Karpas-422 (cell line): ENCODE measurements around the gene UBP1. TPM values are rescaled to one million over a fixed set of nuclear protein-coding genes. Genes with fewer than 3 reads are reported as not detected.
A peak's percentile ranks its signal among the peaks of the same experiment; 100 is the strongest.

Source experiments
- DNase-seq: peaks from one replicate; pipeline ENCODE4 v3.0.0-alpha.2; 2015
- H2AFZ ChIP-seq: fragments of 200-600 bp; sonication (generic); 2 replicates; pipeline ENCODE4 v1.6.1; 2014; ENCODE audit warnings: antibody characterized with exemption, low read length, mixed read lengths
- H3K27ac ChIP-seq: fragments of 200-600 bp; sonication (generic); 2 replicates; pipeline ENCODE4 v1.5.1; 2014; ENCODE audit warnings: mild to moderate bottlenecking, low read length, moderate library complexity
- H3K27me3 ChIP-seq: fragments of 200-600 bp; sonication (generic); 2 replicates; pipeline ENCODE4 v1.6.1; 2014; ENCODE audit warnings: low read length, mixed read lengths
- H3K36me3 ChIP-seq: fragments of 200-600 bp; sonication (generic); 2 replicates; pipeline ENCODE4 v1.6.1; 2014; ENCODE audit warnings: low read length, mixed read lengths; ENCODE audit not compliant: insufficient read depth
- H3K4me1 ChIP-seq: fragments of 200-600 bp; sonication (generic); 2 replicates; pipeline ENCODE4 v1.6.1; 2014; ENCODE audit warnings: mild to moderate bottlenecking, low read length, mixed read lengths
- H3K4me2 ChIP-seq: fragments of 200-600 bp; sonication (generic); 2 replicates; pipeline ENCODE4 v1.6.1; 2014; ENCODE audit warnings: low read length, low read depth, mild to moderate bottlenecking; ENCODE audit not compliant: poor library complexity, severe bottlenecking
- H3K4me3 ChIP-seq: fragments of 200-600 bp; sonication (generic); 2 replicates; pipeline ENCODE4 v1.5.1; 2014; ENCODE audit warnings: mild to moderate bottlenecking, antibody characterized with exemption, low read length, mixed read lengths
- H3K79me2 ChIP-seq: fragments of 200-600 bp; sonication (generic); 2 replicates; pipeline ENCODE4 v1.6.1; 2014; ENCODE audit warnings: mild to moderate bottlenecking, low read length, mixed read lengths
- H3K9ac ChIP-seq: fragments of 200-600 bp; sonication (generic); 2 replicates; pipeline ENCODE4 v1.6.0; 2014; ENCODE audit warnings: low read length
- H3K9me2 ChIP-seq: fragments of 200-600 bp; sonication (generic), shearing (Covaris generic); replicated peaks from 2 replicates; pipeline ENCODE4 v1.6.0; 2014; ENCODE audit warnings: mild to moderate bottlenecking, low read length, moderate library complexity; ENCODE audit not compliant: insufficient read depth
- H3K9me3 ChIP-seq: fragments of 300-700, 200-600 bp; sonication (generic); 2 replicates; pipeline ENCODE4 v1.6.1; 2014; ENCODE audit warnings: low read length, mixed read lengths
- H4K20me1 ChIP-seq: fragments of 200-600 bp; sonication (generic); 2 replicates; pipeline ENCODE4 v1.6.1; 2014; ENCODE audit warnings: mild to moderate bottlenecking, antibody characterized with exemption, low read length, low read depth; ENCODE audit not compliant: insufficient read depth
- total RNA-seq: library from RNA; depleted of rRNA; stranded (reverse); fragments of >200 nt; shearing (Covaris generic); gene quantifications from 2 replicates; pipeline ENCODE4 v1.2.3, GENCODE V29; 2014; ENCODE audit warnings: low replicate concordance

The UBP1 gene
- total RNA-seq, 1 experiment from 2014 or later: 95.7 TPM

- Histone ChIP-seq H3K9ac (peak overlapping the region; percentile 96), H3K36me3 (no peaks in the 10 kb centered on the region), H3K27ac (peak overlapping the region; percentile 98), H3K27me3 (no peaks in the 10 kb centered on the region), H2AFZ (no peak overlapping the region; the same call in 1 of the 2 replicates), H3K4me2 (peak overlapping the region; percentile 86), H3K4me1 (peaks cover 31% of the 10 kb centered on the region), H4K20me1 (peaks cover 30% of the 10 kb centered on the region), H3K9me2 (no peaks in the 10 kb centered on the region), H3K4me3 (peak overlapping the region; percentile 88), H3K9me3 (no peaks in the 10 kb centered on the region), H3K79me2 (peaks cover 35% of the 10 kb centered on the region)
- peak; percentile 80 for DNase-seq
Measured at GRCh38 chr3:33441225-33441976, 1.2 kb upstream of the UBP1 start.

GRCh38 chr3:33439546-33440327 lies 468 bp downstream of the UBP1 start:
- Histone ChIP-seq H3K4me2 (peak overlapping the region; percentile 83), H4K20me1 (peaks cover 45% of the 10 kb centered on the region), H3K4me3 (peak overlapping the region; percentile 94), H3K9me3 (no peaks in the 10 kb centered on the region), H3K36me3 (no peaks in the 10 kb centered on the region), H3K27me3 (no peaks in the 10 kb centered on the region), H3K79me2 (peaks cover 51% of the 10 kb centered on the region), H3K9ac (peak overlapping the region; percentile 96), H2AFZ (no peak overlapping the region), H3K4me1 (peaks cover 47% of the 10 kb centered on the region), H3K9me2 (no peaks in the 10 kb centered on the region), H3K27ac (peak overlapping the region; percentile 78)
- peak; percentile 76 for DNase-seq

- no peaks in the 10 kb centered on the region for H3K9me2 ChIP-seq
- peak overlapping the region; percentile 94 for H3K4me3 ChIP-seq
- no peaks in the 10 kb centered on the region for H3K27me3 ChIP-seq
- peaks cover 51% of the 10 kb centered on the region for H3K4me1 ChIP-seq
- peak overlapping the region; percentile 78 for H3K27ac ChIP-seq
- H3K9ac ChIP-seq: peak overlapping the region; percentile 96
- peak overlapping the region; percentile 83 for H3K4me2 ChIP-seq
- H4K20me1 ChIP-seq: peaks cover 46% of the 10 kb centered on the region
- H3K79me2 ChIP-seq: peaks cover 59% of the 10 kb centered on the region
- no peaks in the 10 kb centered on the region for H3K9me3 ChIP-seq
- DNase-seq: peak; percentile 58
- no peak overlapping the region for H2AFZ ChIP-seq
- no peaks in the 10 kb centered on the region for H3K36me3 ChIP-seq
Measured at GRCh38 chr3:33438881-33439545, 1.2 kb downstream of the UBP1 start.

DNA sequence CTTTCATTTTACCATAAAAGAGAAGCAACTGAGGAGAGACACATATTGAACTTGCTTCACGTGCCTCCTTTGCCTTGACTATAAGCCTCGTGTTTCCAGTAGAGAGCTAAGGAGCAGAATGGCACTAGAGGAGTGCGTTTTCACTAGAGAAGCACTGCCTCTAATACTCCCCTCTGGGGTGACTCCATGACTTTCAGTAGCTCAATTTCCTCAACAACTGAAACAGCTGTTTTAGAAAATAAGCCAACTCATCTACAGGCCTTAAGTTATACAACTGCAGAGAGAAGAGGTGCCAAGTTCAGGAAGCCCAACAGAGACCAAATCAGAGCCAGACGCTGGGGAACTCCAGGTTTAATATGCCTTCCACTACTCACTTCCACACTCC lies 1.9 kb downstream of the UBP1 start:
- peak overlapping the region; percentile 96 for H3K9ac ChIP-seq
- peaks cover 57% of the 10 kb centered on the region for H3K4me1 ChIP-seq
- peak overlapping the region; percentile 83 for H3K4me2 ChIP-seq
- H3K79me2 ChIP-seq: peaks cover 66% of the 10 kb centered on the region
- no peaks in the 10 kb centered on the region for H3K9me2 ChIP-seq
- H3K27ac ChIP-seq: peak overlapping the region; percentile 78
- H3K4me3 ChIP-seq: peak overlapping the region; percentile 94
- DNase-seq: peak; percentile 67
- H3K9me3 ChIP-seq: no peaks in the 10 kb centered on the region
- H3K36me3 ChIP-seq: no peaks in the 10 kb centered on the region
- no peaks in the 10 kb centered on the region for H3K27me3 ChIP-seq
- no peak overlapping the region for H2AFZ ChIP-seq
- H4K20me1 ChIP-seq: peaks cover 46% of the 10 kb centered on the region

- H3K9me3 ChIP-seq: no peaks in the 10 kb centered on the region
- H3K4me3 ChIP-seq: peak overlapping the region; percentile 94
Measured at GRCh38 chr3:33437556-33438283, 2.5 kb downstream of the UBP1 start.

GRCh38 chr3:33433843-33434242 lies 6.4 kb downstream of the UBP1 start:
- Histone ChIP-seq H3K4me1 (peaks cover 81% of the 10 kb centered on the region), H3K4me2 (no peak overlapping the region), H3K9me3 (no peaks in the 10 kb centered on the region), H3K27me3 (no peaks in the 10 kb centered on the region), H4K20me1 (peaks cover 78% of the 10 kb centered on the region), H3K9me2 (no peaks in the 10 kb centered on the region), H3K27ac (no peak overlapping the region), H3K9ac (no peak overlapping the region), H3K4me3 (no peak overlapping the region), H3K79me2 (peaks cover 100% of the 10 kb centered on the region), H2AFZ (no peak overlapping the region), H3K36me3 (no peaks in the 10 kb centered on the region)
- no peak for DNase-seq

More at GRCh38 chr3:33437556-33438283, 2.5 kb downstream of the UBP1 start:
- Histone ChIP-seq H3K27ac (peak overlapping the region; percentile 78; the same call in 1 of the 2 replicates), H3K9ac (peak overlapping the region; percentile 96), H3K79me2 (peaks cover 71% of the 10 kb centered on the region), H4K20me1 (peaks cover 49% of the 10 kb centered on the region), H3K4me2 (peak overlapping the region; percentile 83), H3K27me3 (no peaks in the 10 kb centered on the region), H3K4me1 (peaks cover 58% of the 10 kb centered on the region), H2AFZ (no peak overlapping the region), H3K36me3 (no peaks in the 10 kb centered on the region), H3K9me2 (no peaks in the 10 kb centered on the region)
- peak; percentile 49 for DNase-seq

DNA sequence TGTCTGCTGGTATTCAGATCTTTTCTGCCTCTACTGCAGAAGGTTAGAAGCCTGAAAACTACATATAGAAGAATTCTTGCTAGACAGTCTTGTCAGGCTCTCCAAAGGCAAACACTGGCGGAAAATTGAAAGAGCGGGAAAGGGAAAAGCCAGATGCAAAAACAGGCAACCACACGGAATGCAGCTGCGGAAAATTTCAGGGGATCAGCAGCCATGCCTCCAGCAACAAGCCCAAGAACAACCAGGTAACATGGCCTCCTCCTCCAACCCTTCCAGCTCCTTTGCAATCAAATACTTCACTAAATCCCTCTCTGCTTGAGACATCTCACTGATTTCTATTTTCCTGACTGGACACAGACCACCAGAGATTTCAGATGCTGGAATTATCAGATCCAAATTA lies 9.6 kb downstream of the UBP1 start:
- Histone ChIP-seq H3K4me1 (peaks cover 51% of the 10 kb centered on the region), H3K4me2 (no peak overlapping the region), H4K20me1 (peaks cover 75% of the 10 kb centered on the region)

More for the DNA sequence above, 9.6 kb downstream of the UBP1 start:
- no peak for DNase-seq
- peaks cover 99% of the 10 kb centered on the region for H3K79me2 ChIP-seq
- H3K9me3 ChIP-seq: no peaks in the 10 kb centered on the region
- no peaks in the 10 kb centered on the region for H3K9me2 ChIP-seq
- no peak overlapping the region for H3K27ac ChIP-seq
- no peaks in the 10 kb centered on the region for H3K27me3 ChIP-seq
- H3K36me3 ChIP-seq: peaks cover 6% of the 10 kb centered on the region; the same call in 1 of the 2 replicates
- H2AFZ ChIP-seq: no peak overlapping the region
- H3K9ac ChIP-seq: no peak overlapping the region
- no peak overlapping the region for H3K4me3 ChIP-seq
